Hepatocyte (in vitro differentiated cells): ENCODE results near the gene TLR9. TPM values are rescaled to one million over a fixed set of nuclear protein-coding genes. Genes with fewer than 3 reads are reported as not detected.

ENCODE experiments used
- DNase-seq: peaks from one replicate; pipeline ENCODE4 v3.0.0-alpha.2; 2016; ENCODE audit warnings: low spot score
- H2AFZ ChIP-seq: fragments of 200-600 bp; sonication (generic); 2 replicates; pipeline ENCODE4 v1.6.0; 2016; ENCODE audit warnings: antibody characterized with exemption, mild to moderate bottlenecking
- H3K27ac ChIP-seq: fragments of 200-600 bp; sonication (generic); 2 replicates; pipeline ENCODE4 v1.5.1; 2016; ENCODE audit warnings: mild to moderate bottlenecking
- H3K27me3 ChIP-seq: fragments of 200-600 bp; sonication (generic); 2 replicates; pipeline ENCODE4 v1.6.1; 2016
- H3K36me3 ChIP-seq: fragments of 200-600 bp; sonication (generic); replicated peaks from 2 replicates; pipeline ENCODE4 v1.5.1; 2016; ENCODE audit warnings: low read depth; ENCODE audit not compliant: insufficient read depth
- H3K4me1 ChIP-seq: fragments of 200-600 bp; sonication (generic); 2 replicates; pipeline ENCODE4 v1.5.1; 2016; ENCODE audit warnings: mild to moderate bottlenecking, moderate library complexity; ENCODE audit not compliant: insufficient read depth
- H3K4me2 ChIP-seq: fragments of 200-600 bp; sonication (generic); 2 replicates; pipeline ENCODE4 v1.6.0; 2016
- H3K4me3 ChIP-seq: fragments of 200-600 bp; sonication (generic); 2 replicates; pipeline ENCODE4 v1.5.1; 2016; ENCODE audit warnings: mild to moderate bottlenecking
- H3K79me2 ChIP-seq: fragments of 200-600 bp; sonication (generic); 2 replicates; pipeline ENCODE4 v1.6.0; 2017; ENCODE audit warnings: mild to moderate bottlenecking
- H3K9me2 ChIP-seq: fragments of 200-600 bp; sonication (generic); replicated peaks from 2 replicates; pipeline ENCODE4 v1.6.0; 2017; ENCODE audit warnings: mild to moderate bottlenecking; ENCODE audit not compliant: insufficient read depth
- H3K9me3 ChIP-seq: fragments of 200-600 bp; sonication (generic); 2 replicates; pipeline ENCODE4 v1.5.1; 2016; ENCODE audit warnings: low read depth, mild to moderate bottlenecking
- H4K20me1 ChIP-seq: fragments of 200-600 bp; sonication (generic); 2 replicates; pipeline ENCODE4 v1.6.0; 2016; ENCODE audit warnings: mild to moderate bottlenecking; ENCODE audit not compliant: insufficient read depth, poor library complexity, severe bottlenecking
- CTCF ChIP-seq: fragments of 200-600 bp; sonication (generic); IDR thresholded peaks from 2 replicates; pipeline ENCODE4 v1.5.1; 2016; ENCODE audit warnings: antibody characterized with exemption, mild to moderate bottlenecking; ENCODE audit not compliant: poor library complexity
- EZH2 ChIP-seq: fragments of 200-600 bp; sonication (generic); IDR thresholded peaks from 2 replicates; pipeline ENCODE4 v1.6.1; 2016; ENCODE audit warnings: antibody characterized with exemption, mild to moderate bottlenecking, borderline replicate concordance
- EZH2phosphoT487 ChIP-seq: fragments of 200-600 bp; sonication (generic); IDR thresholded peaks from one replicate; pipeline ENCODE4 v1.6.1; 2018; ENCODE audit warnings: antibody characterized with exemption, mild to moderate bottlenecking, low read depth, moderate library complexity; ENCODE audit not compliant: unreplicated experiment, severe bottlenecking
- WGBS: methylation state at CpG from one replicate; pipeline ENCODE4 v1.1.6; 2016; ENCODE audit warnings: low lambda C conversion rate; ENCODE audit errors: missing lambda C conversion rate; 5-methylcytosine and 5-hydroxymethylcytosine counted together
- polyA plus RNA-seq: library from polyadenylated mRNA; unstranded; fragments of >200 nt; fragmentation: Nextera tagmentation; extraction: Ambion mirVana; gene quantifications from 2 replicates; pipeline ENCODE4 v1.2.1, GENCODE V29; 2016
- total RNA-seq: library from RNA; depleted of rRNA; stranded (reverse); fragments of >200 nt; gene quantifications from 2 replicates; pipeline ENCODE4 v1.2.3, GENCODE V29; 2014

The TLR9 gene
- total and polyA plus RNA-seq, 2 experiments from 2014 or later = not detected

- no peaks in the 10 kb centered on the region for H3K27me3 ChIP-seq
- H4K20me1 ChIP-seq = peaks cover 7% of the 10 kb centered on the region
- peaks cover 40% of the 10 kb centered on the region for H3K79me2 ChIP-seq
- H3K4me3 ChIP-seq = no peak overlapping the region
- no peak overlapping the region for H3K4me2 ChIP-seq
- no peaks in the 10 kb centered on the region for H3K36me3 ChIP-seq
- WGBS = 92% methylated on average over 14 of the region's 15 CpGs
- no peaks in the 10 kb centered on the region for H3K9me3 ChIP-seq
- TF ChIP-seq CTCF = no peak
- TF ChIP-seq EZH2 = no peak
- no peak for TF ChIP-seq EZH2phosphoT487
- H3K4me1 ChIP-seq = peaks cover 20% of the 10 kb centered on the region
- no peaks in the 10 kb centered on the region for H3K9me2 ChIP-seq
- no peak overlapping the region for H3K27ac ChIP-seq
- no peak overlapping the region for H2AFZ ChIP-seq
- DNase-seq = no peak
These were observed 9.3 kb upstream of the TLR9 start for GRCh38 chr3:52234516-52235447.

GRCh38 chr3:52233968-52234367 is 8.5 kb upstream of the TLR9 start:
- DNase-seq = no peak
- H4K20me1 ChIP-seq = peaks cover 7% of the 10 kb centered on the region
- 94% methylated on average over 3 of the region's 3 CpGs for WGBS

GRCh38 chr3:52233108-52233591 is 7.7 kb upstream of the TLR9 start:
- no peak for DNase-seq
- H3K27me3 ChIP-seq = no peaks in the 10 kb centered on the region
- H3K4me3 ChIP-seq = no peak overlapping the region
- no peaks in the 10 kb centered on the region for H3K9me3 ChIP-seq
- H3K36me3 ChIP-seq = no peaks in the 10 kb centered on the region
- TF ChIP-seq CTCF = no peak
- no peak for TF ChIP-seq EZH2phosphoT487
- no peak for TF ChIP-seq EZH2
- H3K9me2 ChIP-seq = no peaks in the 10 kb centered on the region
- no peak overlapping the region for H2AFZ ChIP-seq
- H3K4me2 ChIP-seq = no peak overlapping the region
- H3K27ac ChIP-seq = no peak overlapping the region
- H4K20me1 ChIP-seq = peaks cover 5% of the 10 kb centered on the region
- H3K4me1 ChIP-seq = peaks cover 13% of the 10 kb centered on the region
- H3K79me2 ChIP-seq = peaks cover 31% of the 10 kb centered on the region
- WGBS = 92% methylated on average over 5 of the region's 5 CpGs

More at GRCh38 chr3:52233968-52234367, 8.5 kb upstream of the TLR9 start:
- no peak for TF ChIP-seq EZH2
- no peak for TF ChIP-seq EZH2phosphoT487
- peaks cover 38% of the 10 kb centered on the region for H3K79me2 ChIP-seq
- H3K4me3 ChIP-seq = no peak overlapping the region
- H2AFZ ChIP-seq = no peak overlapping the region
- H3K4me2 ChIP-seq = no peak overlapping the region
- peaks cover 17% of the 10 kb centered on the region for H3K4me1 ChIP-seq
- H3K27ac ChIP-seq = no peak overlapping the region
- no peaks in the 10 kb centered on the region for H3K9me2 ChIP-seq
- no peaks in the 10 kb centered on the region for H3K9me3 ChIP-seq
- no peaks in the 10 kb centered on the region for H3K36me3 ChIP-seq
- no peaks in the 10 kb centered on the region for H3K27me3 ChIP-seq
